ENCODE data around the gene TMIE. TPM values are rescaled to one million over a fixed set of nuclear protein-coding genes. Genes with fewer than 3 reads are reported as not detected.

TMIE gene
- polyA plus RNA-seq, 1 donor from 2014 or later: not detected

DNA sequence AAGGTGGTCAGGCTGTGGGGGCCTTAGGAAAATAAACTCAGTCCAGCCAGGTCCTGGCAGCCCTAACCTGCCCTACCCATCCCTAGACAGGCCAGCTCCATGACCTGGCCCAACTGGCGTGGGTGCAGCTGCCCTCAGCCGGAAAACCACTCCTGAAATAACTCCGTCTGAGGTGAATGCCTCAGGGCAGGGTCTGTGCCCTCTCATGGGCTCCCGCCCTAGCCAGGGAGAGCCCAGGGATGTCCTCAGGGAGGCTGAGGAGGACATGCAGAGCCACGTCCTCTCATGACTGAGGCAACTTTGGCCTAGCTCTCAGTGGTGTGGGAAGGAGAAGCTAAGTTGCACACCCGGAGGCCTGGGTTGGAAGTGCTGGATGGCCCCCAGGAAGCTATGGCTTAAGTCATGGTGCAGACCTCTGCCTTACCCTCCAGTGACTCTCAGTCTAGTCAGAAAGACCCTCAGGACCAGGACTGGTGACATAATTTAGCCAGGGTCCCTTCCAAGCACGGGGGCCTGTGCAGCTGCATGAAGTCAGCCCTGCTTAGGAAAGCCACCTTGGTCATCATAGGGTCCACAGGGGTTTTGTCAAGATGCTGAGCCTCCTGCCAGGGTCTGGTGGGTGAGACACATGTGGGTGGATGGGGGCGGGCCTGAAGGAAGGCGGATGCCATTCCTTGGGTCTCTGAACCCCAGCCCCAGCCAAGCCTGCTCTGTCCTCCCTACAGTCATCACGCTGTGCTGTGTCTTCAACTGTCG lies 7.4 kb downstream of the TMIE start:
- Histone ChIP-seq H3K9me3 (ENCODE audit: low read length) (no peaks in the 10 kb centered on the region), H3F3A (ENCODE audit: insufficient read depth, low read length, poor library complexity, severe bottlenecking) (no peaks in the 10 kb centered on the region), H3K4me3 (ENCODE audit: low read length) (no peak overlapping the region), H3K36me3 (ENCODE audit: insufficient read depth, low read length) (no peaks in the 10 kb centered on the region), H3K27me3 (ENCODE audit: insufficient read depth, low read depth, low read length) (no peaks in the 10 kb centered on the region), H3K27ac (ENCODE audit: low read length) (no peak overlapping the region), H4K20me1 (ENCODE audit: insufficient read depth) (no peaks in the 10 kb centered on the region), H3K9ac (ENCODE audit: low read length) (no peak overlapping the region), H3K4me2 (ENCODE audit: low read length) (no peak overlapping the region), H2AFZ (ENCODE audit: low read depth, low read length) (no peak overlapping the region), H3K9me2 (ENCODE audit: insufficient read depth, low read length) (no peaks in the 10 kb centered on the region), H3K79me2 (replicated peaks; ENCODE audit: insufficient read depth, low read length) (no peaks in the 10 kb centered on the region)
- no peak for TF ChIP-seq TAF1 (IDR thresholded peaks at IDR 0.05; ENCODE audit: low read depth)

GRCh38 chr3:46709157-46709654 lies 8.0 kb downstream of the TMIE start:
- Histone ChIP-seq H2AFZ (ENCODE audit: low read depth, low read length) (no peak overlapping the region), H4K20me1 (ENCODE audit: insufficient read depth) (no peaks in the 10 kb centered on the region), H3K9me3 (ENCODE audit: low read length) (no peaks in the 10 kb centered on the region), H3K4me2 (ENCODE audit: low read length) (no peak overlapping the region), H3F3A (ENCODE audit: insufficient read depth, low read length, poor library complexity, severe bottlenecking) (no peaks in the 10 kb centered on the region), H3K4me3 (ENCODE audit: low read length) (no peak overlapping the region), H3K27ac (ENCODE audit: low read length) (no peak overlapping the region), H3K9ac (ENCODE audit: low read length) (no peak overlapping the region), H3K36me3 (ENCODE audit: insufficient read depth, low read length) (no peaks in the 10 kb centered on the region), H3K79me2 (replicated peaks; ENCODE audit: insufficient read depth, low read length) (no peaks in the 10 kb centered on the region), H3K9me2 (ENCODE audit: insufficient read depth, low read length) (no peaks in the 10 kb centered on the region), H3K27me3 (ENCODE audit: insufficient read depth, low read depth, low read length) (no peaks in the 10 kb centered on the region)
- TF ChIP-seq, protein P1, sequence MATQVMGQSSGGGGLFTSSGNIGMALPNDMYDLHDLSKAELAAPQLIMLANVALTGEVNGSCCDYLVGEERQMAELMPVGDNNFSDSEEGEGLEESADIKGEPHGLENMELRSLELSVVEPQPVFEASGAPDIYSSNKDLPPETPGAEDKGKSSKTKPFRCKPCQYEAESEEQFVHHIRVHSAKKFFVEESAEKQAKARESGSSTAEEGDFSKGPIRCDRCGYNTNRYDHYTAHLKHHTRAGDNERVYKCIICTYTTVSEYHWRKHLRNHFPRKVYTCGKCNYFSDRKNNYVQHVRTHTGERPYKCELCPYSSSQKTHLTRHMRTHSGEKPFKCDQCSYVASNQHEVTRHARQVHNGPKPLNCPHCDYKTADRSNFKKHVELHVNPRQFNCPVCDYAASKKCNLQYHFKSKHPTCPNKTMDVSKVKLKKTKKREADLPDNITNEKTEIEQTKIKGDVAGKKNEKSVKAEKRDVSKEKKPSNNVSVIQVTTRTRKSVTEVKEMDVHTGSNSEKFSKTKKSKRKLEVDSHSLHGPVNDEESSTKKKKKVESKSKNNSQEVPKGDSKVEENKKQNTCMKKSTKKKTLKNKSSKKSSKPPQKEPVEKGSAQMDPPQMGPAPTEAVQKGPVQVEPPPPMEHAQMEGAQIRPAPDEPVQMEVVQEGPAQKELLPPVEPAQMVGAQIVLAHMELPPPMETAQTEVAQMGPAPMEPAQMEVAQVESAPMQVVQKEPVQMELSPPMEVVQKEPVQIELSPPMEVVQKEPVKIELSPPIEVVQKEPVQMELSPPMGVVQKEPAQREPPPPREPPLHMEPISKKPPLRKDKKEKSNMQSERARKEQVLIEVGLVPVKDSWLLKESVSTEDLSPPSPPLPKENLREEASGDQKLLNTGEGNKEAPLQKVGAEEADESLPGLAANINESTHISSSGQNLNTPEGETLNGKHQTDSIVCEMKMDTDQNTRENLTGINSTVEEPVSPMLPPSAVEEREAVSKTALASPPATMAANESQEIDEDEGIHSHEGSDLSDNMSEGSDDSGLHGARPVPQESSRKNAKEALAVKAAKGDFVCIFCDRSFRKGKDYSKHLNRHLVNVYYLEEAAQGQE (IDR thresholded peaks at IDR 0.05; ENCODE audit: borderline replicate concordance): no peak
- TF ChIP-seq SMC3 (conservative IDR thresholded peaks at IDR 0.05; ENCODE audit: poor library complexity): no peak
- no peak for TF ChIP-seq CTCF (IDR thresholded peaks at IDR 0.05; ENCODE audit: poor library complexity, severe bottlenecking)
- no peak for TF ChIP-seq POLR2AphosphoS5 (IDR thresholded peaks at IDR 0.05)
- TF ChIP-seq RAD21 (conservative IDR thresholded peaks at IDR 0.05): no peak
- TF ChIP-seq TAF1 (IDR thresholded peaks at IDR 0.05; ENCODE audit: low read depth): no peak
- TF ChIP-seq EZH2 (IDR thresholded peaks at IDR 0.05; ENCODE audit: borderline replicate concordance, insufficient read depth, low read length, poor library complexity, severe bottlenecking): no peak
- TF ChIP-seq MXI1 (conservative IDR thresholded peaks at IDR 0.05; ENCODE audit: poor library complexity, severe bottlenecking): no peak
- no peak for TF ChIP-seq EP300 (conservative IDR thresholded peaks at IDR 0.05; ENCODE audit: poor library complexity, severe bottlenecking)
